ENCODE measurements around the gene DNAJB11.

DNA sequence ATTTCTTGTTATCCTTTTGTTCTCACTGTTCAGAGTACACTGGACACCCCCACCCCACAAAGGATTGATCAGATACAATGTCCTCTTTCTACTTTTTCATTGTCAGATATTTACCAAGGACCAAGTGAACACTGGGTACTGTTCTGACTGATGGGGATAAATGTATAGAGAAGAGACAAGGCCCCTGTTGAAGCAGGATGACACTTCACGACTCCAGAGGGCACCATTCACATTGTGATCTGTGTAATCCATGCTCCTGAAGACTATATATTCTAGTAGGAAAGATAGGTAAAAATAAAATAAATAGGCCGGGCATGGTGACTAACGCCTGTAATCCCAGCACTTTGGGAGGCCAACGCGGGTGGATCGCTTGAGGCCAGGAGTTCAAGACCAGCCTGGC is 19.1 kb upstream of the DNAJB11 start:
- TF ChIP-seq HDAC2 (IDR thresholded peaks at IDR 0.05) (no peak), CTCF (IDR thresholded peaks at IDR 0.05) (no peak), BCL3 (IDR thresholded peaks at IDR 0.05) (no peak), BHLHE40 (IDR thresholded peaks at IDR 0.05; ENCODE audit: low read depth, low read length) (no peak), EP300 (IDR thresholded peaks at IDR 0.05) (no peak), POLR2A (IDR thresholded peaks at IDR 0.05; ENCODE audit: low read length) (no peak), RFX5 (IDR thresholded peaks at IDR 0.05) (no peak), CEBPB (IDR thresholded peaks at IDR 0.05) (no peak), CBX2 (IDR thresholded peaks at IDR 0.05; ENCODE audit: borderline replicate concordance, low read depth) (no peak), RCOR1 (IDR thresholded peaks at IDR 0.05; ENCODE audit: low read depth, low read length) (no peak), POLR2AphosphoS2 (conservative IDR thresholded peaks at IDR 0.05; ENCODE audit: low read length) (no peak)
- TF ChIP-seq, protein P1, sequence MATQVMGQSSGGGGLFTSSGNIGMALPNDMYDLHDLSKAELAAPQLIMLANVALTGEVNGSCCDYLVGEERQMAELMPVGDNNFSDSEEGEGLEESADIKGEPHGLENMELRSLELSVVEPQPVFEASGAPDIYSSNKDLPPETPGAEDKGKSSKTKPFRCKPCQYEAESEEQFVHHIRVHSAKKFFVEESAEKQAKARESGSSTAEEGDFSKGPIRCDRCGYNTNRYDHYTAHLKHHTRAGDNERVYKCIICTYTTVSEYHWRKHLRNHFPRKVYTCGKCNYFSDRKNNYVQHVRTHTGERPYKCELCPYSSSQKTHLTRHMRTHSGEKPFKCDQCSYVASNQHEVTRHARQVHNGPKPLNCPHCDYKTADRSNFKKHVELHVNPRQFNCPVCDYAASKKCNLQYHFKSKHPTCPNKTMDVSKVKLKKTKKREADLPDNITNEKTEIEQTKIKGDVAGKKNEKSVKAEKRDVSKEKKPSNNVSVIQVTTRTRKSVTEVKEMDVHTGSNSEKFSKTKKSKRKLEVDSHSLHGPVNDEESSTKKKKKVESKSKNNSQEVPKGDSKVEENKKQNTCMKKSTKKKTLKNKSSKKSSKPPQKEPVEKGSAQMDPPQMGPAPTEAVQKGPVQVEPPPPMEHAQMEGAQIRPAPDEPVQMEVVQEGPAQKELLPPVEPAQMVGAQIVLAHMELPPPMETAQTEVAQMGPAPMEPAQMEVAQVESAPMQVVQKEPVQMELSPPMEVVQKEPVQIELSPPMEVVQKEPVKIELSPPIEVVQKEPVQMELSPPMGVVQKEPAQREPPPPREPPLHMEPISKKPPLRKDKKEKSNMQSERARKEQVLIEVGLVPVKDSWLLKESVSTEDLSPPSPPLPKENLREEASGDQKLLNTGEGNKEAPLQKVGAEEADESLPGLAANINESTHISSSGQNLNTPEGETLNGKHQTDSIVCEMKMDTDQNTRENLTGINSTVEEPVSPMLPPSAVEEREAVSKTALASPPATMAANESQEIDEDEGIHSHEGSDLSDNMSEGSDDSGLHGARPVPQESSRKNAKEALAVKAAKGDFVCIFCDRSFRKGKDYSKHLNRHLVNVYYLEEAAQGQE (IDR thresholded peaks at IDR 0.05), result no peak
